Neural progenitor cell (in vitro differentiated cells): ENCODE data around the gene APOBEC3H. TPM values are rescaled to one million over a fixed set of nuclear protein-coding genes. Genes with fewer than 3 reads are reported as not detected.

Source experiments
- DNase-seq: peaks from one replicate; pipeline ENCODE4 v3.0.0-alpha.2; 2016; ENCODE audit warnings: low spot score
- H2AFZ ChIP-seq: fragments of 200-600 bp; sonication (generic); replicated peaks from 2 replicates; pipeline ENCODE4 v1.6.1; 2016; ENCODE audit warnings: antibody characterized with exemption
- H3F3A ChIP-seq: fragments of 200-600 bp; sonication (generic); 2 replicates; pipeline ENCODE4 v1.6.1; 2016; ENCODE audit warnings: antibody characterized with exemption, low read depth
- H3K27ac ChIP-seq: fragments of 200-600 bp; sonication (generic); 2 replicates; pipeline ENCODE4 v1.5.1; 2016; ENCODE audit warnings: mild to moderate bottlenecking
- H3K27me3 ChIP-seq: fragments of 200-600 bp; sonication (generic); 2 replicates; pipeline ENCODE4 v1.6.1; 2016; ENCODE audit warnings: mild to moderate bottlenecking, moderate library complexity
- H3K36me3 ChIP-seq: fragments of 200-600 bp; sonication (generic); 2 replicates; pipeline ENCODE4 v1.5.1; 2016
- H3K4me1 ChIP-seq: fragments of 200-600 bp; sonication (generic); 2 replicates; pipeline ENCODE4 v1.6.1; 2016; ENCODE audit warnings: mixed run types
- H3K4me2 ChIP-seq: fragments of 200-600 bp; sonication (generic); 2 replicates; pipeline ENCODE4 v1.6.1; 2016
- H3K4me3 ChIP-seq: fragments of 200-600 bp; sonication (generic); 2 replicates; pipeline ENCODE4 v1.5.1; 2016
- H3K79me2 ChIP-seq: fragments of 200-600 bp; sonication (generic); 2 replicates; pipeline ENCODE4 v1.6.1; 2016; ENCODE audit warnings: low read depth
- H3K9ac ChIP-seq: fragments of 200-600 bp; sonication (generic); 2 replicates; pipeline ENCODE4 v1.6.1; 2016
- H3K9me3 ChIP-seq: fragments of 200-600 bp; sonication (generic); 2 replicates; pipeline ENCODE4 v1.5.1; 2016; ENCODE audit warnings: low read depth
- H4K20me1 ChIP-seq: fragments of 200-600 bp; sonication (generic); 2 replicates; pipeline ENCODE4 v1.6.1; 2016; ENCODE audit warnings: low read depth
- H3K27ac Mint-ChIP-seq: 3 replicates; pipeline ENCODE4 v1.8.0; 2021; ENCODE audit warnings: mixed read lengths
- H3K27me3 Mint-ChIP-seq: 2 replicates; pipeline ENCODE4 v1.8.0; 2022; ENCODE audit warnings: low read depth, mild to moderate bottlenecking, inconsistent platforms, moderate library complexity, mixed read lengths; ENCODE audit not compliant: insufficient read depth
- H3K36me3 Mint-ChIP-seq: 3 replicates; pipeline ENCODE4 v1.8.0; 2021; ENCODE audit warnings: mixed read lengths
- H3K4me1 Mint-ChIP-seq: 3 replicates; pipeline ENCODE4 v1.8.0; 2021; ENCODE audit warnings: mixed read lengths
- H3K4me3 Mint-ChIP-seq: 3 replicates; pipeline ENCODE4 v1.8.0; 2021; ENCODE audit warnings: mild to moderate bottlenecking, moderate library complexity, mixed read lengths
- H3K9me3 Mint-ChIP-seq: 3 replicates; pipeline ENCODE4 v1.8.0; 2020; ENCODE audit warnings: mixed read lengths
- CTCF ChIP-seq: fragments of 200-600 bp; sonication (generic); IDR thresholded peaks from 2 replicates; pipeline ENCODE4 v1.5.1; 2017; ENCODE audit warnings: antibody characterized with exemption, mild to moderate bottlenecking
- EZH2 ChIP-seq: fragments of 200-600 bp; sonication (generic); IDR thresholded peaks from 2 replicates; pipeline ENCODE4 v1.6.1; 2017; ENCODE audit warnings: antibody characterized with exemption, mild to moderate bottlenecking, moderate library complexity
- EZH2phosphoT487 ChIP-seq: fragments of 200-600 bp; sonication (generic); IDR thresholded peaks from 2 replicates; pipeline ENCODE4 v1.6.1; 2017; ENCODE audit warnings: antibody characterized with exemption
- total RNA-seq: library from RNA; depleted of rRNA; stranded (reverse); fragments of >200 nt; gene quantifications from 2 replicates; pipeline ENCODE4 v1.2.3, GENCODE V29; 2015; ENCODE audit warnings: low replicate concordance

APOBEC3H gene
- total RNA-seq, 1 donor from 2014 or later = 1.4 TPM

DNA sequence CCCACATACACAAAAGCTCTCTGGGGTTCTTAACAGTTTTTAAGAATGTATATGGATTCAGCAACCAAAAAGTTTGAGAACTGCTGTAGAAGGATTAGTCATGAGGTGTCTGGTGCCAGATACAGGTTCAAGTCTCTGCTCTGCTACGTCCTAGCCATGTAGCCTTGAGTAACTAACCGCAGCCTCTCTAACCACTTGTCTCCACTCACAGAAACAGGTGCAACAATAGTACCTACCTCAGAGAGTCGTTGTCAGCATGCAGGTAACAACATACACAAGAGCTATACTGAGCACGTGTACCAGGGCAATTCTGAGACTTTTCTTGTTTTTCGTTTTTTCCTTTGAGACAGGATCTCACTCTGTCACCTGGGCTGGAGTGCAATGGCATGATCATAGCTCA lies 28.6 kb downstream of the APOBEC3H start:
- H3K27ac ChIP-seq = no peak overlapping the region
- no peaks in the 10 kb centered on the region for H3K9me3 ChIP-seq
- H3K4me2 ChIP-seq = no peak overlapping the region
- H3F3A ChIP-seq = peaks cover 14% of the 10 kb centered on the region
- H3K4me3 ChIP-seq = no peak overlapping the region
- H4K20me1 ChIP-seq = peaks cover 8% of the 10 kb centered on the region
- H3K4me1 Mint-ChIP-seq = peaks cover 37% of the 10 kb centered on the region
- TF ChIP-seq CTCF = no peak
- TF ChIP-seq EZH2phosphoT487 = no peak
- TF ChIP-seq EZH2 = no peak
- DNase-seq = no peak
- H3K9me3 Mint-ChIP-seq = peaks cover 7% of the 10 kb centered on the region
- no peaks in the 10 kb centered on the region for H3K27me3 ChIP-seq
- H3K27me3 Mint-ChIP-seq = peaks cover 10% of the 10 kb centered on the region
- H2AFZ ChIP-seq = no peak overlapping the region
- H3K36me3 Mint-ChIP-seq = no peaks in the 10 kb centered on the region
- peak overlapping the region; percentile 25 for H3K4me3 Mint-ChIP-seq
- no peaks in the 10 kb centered on the region for H3K79me2 ChIP-seq
- peaks cover 19% of the 10 kb centered on the region for H3K4me1 ChIP-seq
- no peaks in the 10 kb centered on the region for H3K36me3 ChIP-seq
- no peak overlapping the region for H3K9ac ChIP-seq
- H3K27ac Mint-ChIP-seq = no peak overlapping the region

GRCh38 chr22:39128508-39128907 lies 31.5 kb downstream of the APOBEC3H start:
- no peaks in the 10 kb centered on the region for H3K36me3 Mint-ChIP-seq
- Histone ChIP-seq H4K20me1 (peaks cover 8% of the 10 kb centered on the region), H3K9me3 (no peaks in the 10 kb centered on the region), H3K79me2 (no peaks in the 10 kb centered on the region), H3F3A (peaks cover 23% of the 10 kb centered on the region), H3K4me1 (peaks cover 35% of the 10 kb centered on the region), H3K9ac (no peak overlapping the region), H3K4me2 (no peak overlapping the region), H2AFZ (no peak overlapping the region), H3K4me3 (no peak overlapping the region), H3K27ac (no peak overlapping the region), H3K27me3 (no peaks in the 10 kb centered on the region), H3K36me3 (no peaks in the 10 kb centered on the region)
- peaks cover 8% of the 10 kb centered on the region for H3K27me3 Mint-ChIP-seq
- DNase-seq = no peak
- TF ChIP-seq EZH2phosphoT487 = no peak
- no peak for TF ChIP-seq CTCF
- TF ChIP-seq EZH2 = no peak
- H3K4me3 Mint-ChIP-seq = no peak overlapping the region
- peaks cover 7% of the 10 kb centered on the region for H3K9me3 Mint-ChIP-seq
- H3K27ac Mint-ChIP-seq = peak overlapping the region; percentile 26
- peaks cover 50% of the 10 kb centered on the region for H3K4me1 Mint-ChIP-seq

DNA sequence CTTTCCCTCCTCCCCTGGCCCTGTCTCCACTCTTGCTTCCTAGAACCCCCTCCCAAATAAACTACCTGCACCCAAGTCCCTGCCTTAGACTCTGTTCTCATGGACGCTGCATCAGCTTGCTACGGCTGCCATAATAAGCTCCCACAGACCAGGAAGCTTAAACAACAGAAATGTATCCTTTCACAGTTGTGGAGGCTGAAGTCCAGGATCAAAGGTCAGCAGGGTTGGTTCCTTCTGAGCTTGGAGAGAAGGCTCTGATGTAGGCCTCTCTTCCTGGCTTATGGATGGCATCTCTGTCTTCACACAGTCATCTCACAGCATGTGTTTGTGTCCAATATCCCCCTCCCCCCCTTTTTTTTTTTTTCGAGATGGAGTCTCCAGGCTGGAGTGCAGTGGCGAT lies 32.0 kb downstream of the APOBEC3H start:
- Histone ChIP-seq H3K4me3 (no peak overlapping the region), H3K79me2 (no peaks in the 10 kb centered on the region), H2AFZ (no peak overlapping the region), H3K9me3 (no peaks in the 10 kb centered on the region), H3K4me2 (no peak overlapping the region), H3K4me1 (peaks cover 30% of the 10 kb centered on the region), H3K36me3 (no peaks in the 10 kb centered on the region), H4K20me1 (peaks cover 8% of the 10 kb centered on the region), H3K27ac (no peak overlapping the region), H3F3A (peaks cover 23% of the 10 kb centered on the region), H3K9ac (no peak overlapping the region), H3K27me3 (no peaks in the 10 kb centered on the region)
- no peak for DNase-seq
- no peak overlapping the region for H3K4me3 Mint-ChIP-seq
- no peak for TF ChIP-seq EZH2phosphoT487
- TF ChIP-seq EZH2 = no peak
- no peak for TF ChIP-seq CTCF
- H3K4me1 Mint-ChIP-seq = peaks cover 47% of the 10 kb centered on the region
- H3K27ac Mint-ChIP-seq = peak overlapping the region; percentile 26
- peaks cover 7% of the 10 kb centered on the region for H3K9me3 Mint-ChIP-seq
- peaks cover 11% of the 10 kb centered on the region for H3K27me3 Mint-ChIP-seq
- no peaks in the 10 kb centered on the region for H3K36me3 Mint-ChIP-seq
